GM12892 (cell line): ENCODE data around the gene PPP2R2B.

ENCODE experiments used
- POLR2A ChIP-seq: IDR thresholded peaks from 2 replicates; pipeline ENCODE4 v1.6.1; 2011; ENCODE audit warnings: low read depth, low read length, control low read depth
- POLR2AphosphoS5 ChIP-seq: IDR thresholded peaks from 2 replicates; pipeline ENCODE4 v1.6.1; 2011; ENCODE audit warnings: low read depth, low read length, control low read depth
- TAF1 ChIP-seq: IDR thresholded peaks from 2 replicates; pipeline ENCODE4 v1.6.1; 2011; ENCODE audit warnings: low read depth, mild to moderate bottlenecking, control low read depth, low read length, borderline replicate concordance

- TF ChIP-seq TAF1: no peak
- TF ChIP-seq POLR2AphosphoS5: no peak
- no peak for TF ChIP-seq POLR2A
Observed at GRCh38 chr5:146644831-146645230, 233.7 kb downstream of the PPP2R2B start.
